Ovary (tissue), 3 donors: ENCODE data around the gene DRAXIN.

Experiments used
- CTCF ChIP-seq, 3 donors: fragments of 450-650 bp in 2 of 3; fragments of 200-600 bp in 1 of 3; IDR thresholded peaks; one replicate each; pipeline versions ENCODE4 v1.5.1 to v1.8.0; 2016 to 2022; ENCODE audit warnings: antibody characterized with exemption in 3 of 3, mild to moderate bottlenecking in 1 of 3
- POLR2A ChIP-seq: fragments of 450-650 bp; IDR thresholded peaks from one replicate; pipeline ENCODE4 v1.6.1; 2017; ENCODE audit warnings: antibody characterized with exemption, mild to moderate bottlenecking, moderate library complexity
- donor health status: DM: no; HTN: no; CAD: no.

- TF ChIP-seq POLR2A (no peak), CTCF (IDR thresholded peaks at IDR 0.05) (no peak)
Measured at GRCh38 chr1:11701551-11701961, 10.0 kb downstream of the DRAXIN start.
